DMS 273 treated with DMSO at 0.1 percent for 48 hours (cell line): ENCODE data around the gene EIPR1.
A peak's percentile ranks its signal among the peaks of the same experiment; 100 is the strongest.
"Not testable (repeated sequence)": the region's sequence is repeated elsewhere in the genome, so short reads cannot be mapped to it uniquely, and the experiment has no call there.

Experiments
- DNase-seq: peaks from one replicate; lab custom pipeline; 2025; lab: John Stamatoyannopoulos, UW

Gene EIPR1

DNA sequence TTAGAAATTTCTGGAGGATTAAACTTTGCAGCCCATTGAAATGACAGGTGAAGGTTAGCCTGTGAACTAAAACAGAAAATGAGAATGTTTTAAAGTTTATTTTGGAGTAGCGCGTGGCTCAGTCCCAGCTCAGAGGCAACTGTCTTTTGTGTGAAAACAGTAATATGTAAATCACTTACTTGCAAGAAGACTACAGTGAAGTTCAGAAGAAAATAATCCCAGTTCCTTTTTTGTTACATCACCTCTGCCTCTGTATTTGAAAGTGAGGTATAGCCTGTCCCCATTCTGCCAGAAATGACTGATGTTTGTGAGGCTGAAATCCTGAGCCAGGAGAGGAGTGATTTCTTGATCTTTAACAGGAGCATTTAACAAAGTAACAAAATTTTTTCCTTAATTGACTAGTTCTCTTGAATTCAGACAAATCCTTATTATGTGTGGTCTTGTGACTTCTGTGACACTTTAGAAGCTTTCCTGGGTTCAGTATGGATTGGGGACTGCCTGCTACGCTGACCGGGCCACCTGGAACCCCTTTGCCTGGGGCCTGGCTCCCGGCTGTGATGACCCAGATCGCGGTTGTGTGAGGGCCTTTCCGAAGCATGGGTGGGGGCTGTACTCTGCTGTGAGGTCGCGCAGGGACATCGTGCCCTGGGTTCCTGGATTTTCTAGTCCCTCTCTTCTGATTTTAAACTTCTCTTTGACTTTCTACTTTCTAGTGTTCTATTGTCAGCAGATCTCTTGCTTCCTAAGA is 26.1 kb upstream of the EIPR1 start:
- DNase-seq = no peak

DNA sequence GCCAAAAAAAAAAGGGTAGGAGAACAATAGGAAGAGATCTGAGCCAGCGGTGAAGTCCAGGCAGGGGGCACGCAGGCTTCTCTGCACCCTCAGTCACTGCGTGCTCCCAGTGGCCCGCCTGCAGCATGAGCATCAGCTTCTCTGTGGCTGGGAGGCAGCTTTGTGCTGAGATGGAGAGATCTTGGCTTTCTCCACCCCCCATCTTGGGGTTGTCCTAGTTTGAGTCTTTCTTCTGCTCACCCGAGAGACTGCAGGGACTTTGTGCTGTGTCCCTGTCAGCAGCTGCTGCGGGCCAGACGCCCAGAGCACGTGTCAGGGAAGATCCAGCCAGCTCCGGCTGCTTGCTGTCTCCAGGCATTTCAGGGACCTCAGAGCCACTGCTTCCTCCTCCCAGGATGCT is 22.2 kb upstream of the EIPR1 start:
- no peak for DNase-seq

DNA sequence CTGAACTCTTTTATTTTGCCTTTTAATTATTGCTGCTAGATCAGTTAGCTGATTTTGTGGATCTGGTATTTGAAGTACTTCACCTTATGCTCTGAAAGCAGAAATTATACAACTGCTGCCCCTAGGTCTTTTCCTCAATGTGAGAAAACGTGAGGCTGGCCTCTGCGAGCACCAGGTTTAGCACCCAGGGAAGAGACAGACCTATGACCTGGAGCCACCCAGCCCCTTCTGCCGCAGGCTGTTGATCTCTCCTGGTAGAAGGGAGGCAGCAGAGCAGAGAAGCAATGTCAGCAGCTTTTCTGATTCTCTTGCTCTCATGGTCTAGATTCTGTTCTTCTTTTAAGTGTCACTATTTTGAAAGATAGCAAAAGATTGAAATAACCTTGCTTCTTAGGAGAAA is 21.8 kb upstream of the EIPR1 start:
- DNase-seq = no peak

DNA sequence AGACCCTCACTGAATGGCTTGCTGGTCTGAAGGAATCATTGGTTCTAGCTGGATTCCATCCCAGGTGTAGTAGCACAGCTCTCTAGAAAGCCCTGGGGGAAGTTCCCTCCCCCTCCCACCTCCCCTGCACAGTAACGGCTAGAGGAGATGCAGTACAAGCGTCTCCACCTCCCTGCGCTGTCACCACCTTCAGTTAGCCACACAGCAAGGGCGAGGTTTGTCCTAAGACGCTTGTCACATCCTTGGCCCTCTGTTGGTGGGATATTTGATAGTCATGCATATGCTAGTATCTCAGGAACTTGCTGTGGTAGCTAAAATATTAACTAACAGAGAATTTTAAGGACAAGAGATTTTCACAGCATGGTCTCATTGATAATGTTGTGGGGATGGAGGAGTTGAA is 21.2 kb upstream of the EIPR1 start:
- DNase-seq = no peak

DNA sequence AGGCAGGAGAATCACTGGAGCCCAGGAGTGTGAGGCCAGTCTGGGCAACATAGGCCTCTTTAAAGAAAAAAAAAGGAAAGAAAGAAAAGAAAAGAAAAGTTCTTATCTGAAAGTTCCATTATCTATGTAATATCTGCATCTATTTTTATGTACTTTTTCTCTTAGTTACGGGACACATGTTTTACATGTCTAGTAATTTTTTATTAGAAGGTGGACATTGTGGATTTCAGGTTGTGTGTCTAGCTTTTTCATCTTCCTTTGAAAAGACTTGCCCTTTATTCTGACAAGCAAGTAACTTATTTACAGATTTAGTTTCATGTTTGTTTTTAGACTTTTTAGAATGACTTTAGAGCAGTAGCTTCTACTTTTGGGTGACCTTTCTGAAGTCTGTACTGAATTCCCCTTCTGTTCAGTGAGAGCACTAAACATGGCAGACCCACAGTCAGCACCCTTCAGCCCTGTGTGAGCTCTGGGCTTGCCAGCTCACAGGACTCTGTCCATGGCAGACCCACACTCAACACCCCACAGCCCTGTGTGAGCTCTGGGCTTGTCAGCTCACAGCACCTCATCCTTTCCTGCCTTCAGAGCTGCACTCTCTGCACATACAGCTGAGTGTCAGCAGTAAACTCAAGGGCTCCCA is 19.4 kb upstream of the EIPR1 start:
- DNase-seq = no peak

DNA sequence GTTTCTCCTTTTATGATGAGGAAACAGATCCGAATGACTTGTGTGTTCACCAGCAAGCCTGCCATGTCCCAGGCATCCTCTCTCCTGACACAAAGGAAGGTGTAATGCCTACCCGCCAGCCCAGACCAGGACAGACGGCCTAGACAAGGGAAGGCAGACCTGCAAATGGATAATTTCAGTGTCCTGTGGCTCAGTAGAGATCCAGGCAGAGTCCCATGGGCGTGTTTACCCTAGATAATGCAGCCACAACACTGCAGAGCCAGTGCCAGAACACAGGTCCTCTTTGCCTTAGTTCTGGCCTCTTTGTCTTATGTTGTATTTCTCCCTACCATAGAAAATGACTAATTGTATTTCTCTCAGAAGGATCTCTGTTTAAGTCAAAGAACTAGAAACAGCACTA is 14.6 kb upstream of the EIPR1 start:
- DNase-seq = no peak

DNA sequence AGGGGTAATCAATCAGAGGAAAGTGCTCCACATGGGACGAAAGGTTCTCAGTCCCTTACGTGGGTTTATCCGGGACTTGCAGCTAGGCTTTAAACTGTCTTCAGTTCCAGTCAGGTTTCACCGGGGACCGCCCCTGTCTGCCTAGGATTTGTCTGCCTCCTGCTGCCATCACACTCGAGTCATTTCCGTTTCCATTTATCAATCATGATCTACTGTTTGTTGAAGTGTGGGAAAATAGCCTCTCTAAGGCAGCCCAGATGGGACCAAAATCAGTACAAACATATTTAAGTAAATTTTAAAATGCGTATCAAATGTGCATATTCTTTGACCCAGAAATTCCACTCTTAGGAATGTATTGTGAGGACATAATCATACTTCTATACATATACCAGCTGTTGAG is 12.4 kb upstream of the EIPR1 start:
- no peak for DNase-seq

DNA sequence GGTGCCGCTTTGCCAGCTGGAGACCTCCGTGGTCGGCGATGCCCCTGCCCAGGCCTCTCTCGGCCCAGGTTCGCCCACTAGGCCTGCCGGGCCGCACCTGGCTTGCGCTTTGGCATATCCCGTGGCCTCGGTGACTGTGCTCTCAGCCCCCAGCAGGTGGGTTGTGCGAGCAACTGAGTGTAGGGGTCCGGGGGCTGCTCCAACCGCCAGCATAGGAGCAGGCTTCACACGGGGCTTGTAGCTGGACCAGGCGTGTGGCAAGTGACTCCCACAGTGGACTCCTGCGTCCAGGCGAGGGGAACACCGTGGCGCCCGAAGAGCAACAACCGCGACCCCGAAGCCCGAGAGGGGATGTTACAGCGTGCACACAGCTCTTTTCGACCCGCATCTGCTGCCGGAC is 11.6 kb upstream of the EIPR1 start:
- no peak for DNase-seq

DNA sequence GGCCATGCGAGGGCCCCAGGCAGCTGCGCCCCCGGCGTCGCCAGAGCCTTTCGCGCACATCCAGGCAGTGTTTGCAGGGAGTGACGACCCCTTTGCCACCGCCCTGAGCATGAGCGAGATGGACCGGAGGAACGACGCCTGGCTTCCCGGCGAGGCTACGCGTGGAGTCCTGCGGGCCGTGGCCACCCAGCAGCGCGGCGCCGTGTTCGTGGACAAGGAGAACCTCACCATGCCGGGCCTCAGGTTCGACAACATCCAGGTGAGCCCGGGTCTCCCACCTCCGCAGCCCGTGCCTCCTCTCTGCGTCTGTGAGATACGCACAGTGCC is 10.8 kb upstream of the EIPR1 start:
- no peak for DNase-seq

DNA sequence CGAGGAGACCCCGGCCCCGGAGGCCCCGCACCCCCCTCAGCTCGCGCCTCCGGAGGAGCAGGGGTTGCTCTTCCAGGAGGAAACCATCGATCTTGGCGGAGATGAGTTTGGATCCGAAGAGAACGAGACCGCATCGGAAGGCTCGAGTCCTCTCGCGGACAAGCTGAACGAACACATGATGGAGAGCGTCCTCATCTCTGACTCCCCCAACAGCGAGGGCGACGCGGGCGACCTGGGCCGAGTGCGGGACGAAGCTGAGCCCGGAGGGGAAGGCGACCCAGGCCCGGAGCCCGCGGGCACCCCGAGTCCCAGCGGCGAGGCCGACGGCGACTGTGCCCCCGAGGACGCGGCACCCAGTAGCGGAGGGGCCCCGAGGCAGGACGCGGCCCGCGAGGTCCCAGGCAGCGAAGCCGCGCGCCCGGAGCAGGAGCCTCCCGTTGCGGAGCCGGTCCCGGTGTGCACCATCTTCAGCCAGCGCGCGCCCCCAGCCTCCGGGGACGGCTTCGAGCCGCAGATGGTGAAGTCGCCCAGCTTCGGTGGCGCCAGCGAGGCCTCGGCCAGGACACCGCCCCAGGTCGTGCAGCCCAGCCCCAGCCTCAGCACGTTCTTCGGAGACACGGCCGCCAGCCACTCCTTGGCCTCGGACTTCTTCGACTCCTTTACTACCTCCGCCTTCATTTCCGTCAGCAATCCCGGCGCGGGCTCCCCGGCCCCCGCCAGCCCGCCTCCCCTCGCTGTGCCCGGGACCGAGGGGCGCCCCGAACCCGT is 10.2 kb upstream of the EIPR1 start:
- no peak for DNase-seq

DNA sequence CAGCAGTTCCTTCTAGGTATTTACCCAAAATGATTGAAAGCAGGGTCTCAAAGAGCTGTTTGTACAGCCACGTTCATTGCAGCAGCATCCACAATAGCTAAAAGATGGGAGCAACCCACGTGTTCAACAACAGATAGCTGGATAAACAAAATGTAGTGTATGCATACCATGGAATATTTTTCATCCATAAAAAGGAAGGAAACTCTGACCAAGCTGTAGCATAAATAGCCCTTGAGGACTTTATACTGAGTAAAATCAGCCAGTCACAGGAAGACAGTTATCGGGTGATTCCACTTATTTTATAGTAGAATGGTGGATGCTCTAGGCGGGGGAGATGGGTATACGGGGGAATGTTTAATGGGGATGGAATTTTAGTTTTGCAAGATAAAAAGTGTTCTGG is 9.4 kb upstream of the EIPR1 start:
- no peak for DNase-seq

DNA sequence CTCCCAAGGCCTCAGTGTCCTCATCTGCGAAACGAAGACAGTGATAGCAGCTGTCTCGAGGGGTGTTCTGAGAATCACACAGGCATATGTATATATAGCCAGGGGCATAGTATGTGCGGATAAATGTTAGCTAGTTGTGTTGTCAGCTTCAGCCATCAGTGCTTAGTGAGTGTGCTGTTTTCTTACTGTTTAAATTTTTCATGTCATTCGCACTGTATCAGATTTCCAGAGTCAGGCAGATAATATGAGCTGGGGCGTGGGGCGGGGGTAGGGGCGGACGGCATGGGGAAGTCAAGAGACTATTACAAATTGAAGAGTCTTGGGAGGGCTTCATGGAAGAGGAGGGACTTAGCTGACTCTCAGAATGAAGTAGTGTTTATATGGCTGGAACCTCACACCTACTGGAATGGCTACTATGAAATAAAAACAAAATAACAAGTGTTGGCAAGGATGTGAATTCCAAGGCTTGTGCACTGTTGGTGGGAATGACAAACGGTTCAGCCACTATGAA is 8.9 kb upstream of the EIPR1 start:
- DNase-seq = no peak

DNA sequence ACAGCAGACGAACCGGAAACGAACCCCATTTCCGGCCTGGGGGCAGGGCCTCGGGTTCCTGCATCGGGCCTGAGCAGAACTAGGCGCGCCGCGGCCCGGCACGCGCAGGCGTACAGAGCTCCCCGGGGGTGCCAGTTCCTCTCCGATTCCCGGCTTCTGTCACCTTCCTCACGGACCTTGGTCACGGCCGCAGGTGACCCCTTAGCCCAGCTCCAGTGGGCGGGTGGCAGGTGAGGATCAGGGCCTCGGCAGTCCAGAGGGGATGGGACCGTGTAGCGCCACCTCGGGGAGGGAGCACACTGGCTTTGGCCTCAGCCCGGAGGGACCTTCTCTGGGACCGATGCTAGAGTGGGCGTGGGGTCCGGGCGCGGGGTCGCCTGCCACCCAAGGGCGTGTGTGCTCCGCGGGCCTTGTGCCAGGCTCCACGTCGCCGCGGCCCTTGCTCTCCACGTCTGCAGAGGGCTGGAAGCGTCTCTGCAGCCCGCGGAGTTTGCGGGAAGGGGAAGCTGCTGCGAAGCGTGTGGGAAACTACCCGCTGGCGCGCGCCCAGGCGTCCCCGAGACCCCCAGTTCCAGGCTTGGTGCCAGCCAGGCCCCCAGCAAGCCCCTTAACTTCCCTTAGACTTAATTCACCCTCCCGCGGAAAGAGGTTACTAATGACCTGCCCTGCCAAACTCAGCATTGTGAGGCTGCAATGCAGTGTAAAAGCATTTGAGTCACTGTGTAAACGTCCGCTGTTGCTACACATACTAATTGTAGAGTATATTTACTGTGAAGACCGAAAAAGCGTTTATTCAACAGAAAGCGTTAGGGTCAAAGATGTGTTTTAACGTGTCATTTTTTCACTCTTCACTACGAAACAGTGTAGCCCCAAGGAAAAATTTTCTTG is 2.3 kb upstream of the EIPR1 start, which contains the start of gene TRAPPC12:
TRAPPC12 (plus strand) TSS at position 48 of the 888 bp plus-strand sequence. CDS start 7,930 bp downstream, outside the sequence.
- peak; percentile 75 for DNase-seq

DNA sequence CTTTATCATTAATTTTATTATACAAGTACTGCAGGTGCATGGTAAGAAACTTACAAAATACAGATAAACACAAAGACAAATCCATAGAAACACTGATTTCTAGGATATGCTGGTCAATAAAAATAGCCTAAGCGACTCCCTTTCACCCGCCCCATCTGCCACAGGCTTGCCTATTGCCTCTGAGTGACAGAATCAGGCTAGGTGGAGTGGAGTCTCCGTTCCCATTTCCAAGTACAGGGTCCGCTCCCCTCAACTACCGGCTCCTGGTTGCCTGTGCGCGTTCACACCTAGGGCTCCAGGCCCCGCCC is 1.7 kb upstream of the EIPR1 start:
- DNase-seq = no peak

DNA sequence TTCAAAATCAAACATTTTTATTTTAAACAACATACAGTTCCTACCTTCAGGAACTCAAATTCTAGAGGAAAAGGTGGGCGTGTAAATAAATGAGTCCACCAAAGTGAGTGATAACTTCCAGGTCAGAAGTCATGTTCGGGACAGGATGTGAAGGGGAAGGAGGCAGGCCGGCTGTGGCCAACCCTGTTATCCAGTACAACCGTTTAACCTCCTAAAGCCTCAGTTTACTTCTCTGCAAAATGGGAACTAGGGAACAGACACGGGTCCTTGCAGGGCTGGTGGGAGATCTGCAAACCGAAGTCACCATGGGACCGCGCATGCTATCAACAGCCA is 373 bp downstream of the EIPR1 start:
- DNase-seq = no peak

DNA sequence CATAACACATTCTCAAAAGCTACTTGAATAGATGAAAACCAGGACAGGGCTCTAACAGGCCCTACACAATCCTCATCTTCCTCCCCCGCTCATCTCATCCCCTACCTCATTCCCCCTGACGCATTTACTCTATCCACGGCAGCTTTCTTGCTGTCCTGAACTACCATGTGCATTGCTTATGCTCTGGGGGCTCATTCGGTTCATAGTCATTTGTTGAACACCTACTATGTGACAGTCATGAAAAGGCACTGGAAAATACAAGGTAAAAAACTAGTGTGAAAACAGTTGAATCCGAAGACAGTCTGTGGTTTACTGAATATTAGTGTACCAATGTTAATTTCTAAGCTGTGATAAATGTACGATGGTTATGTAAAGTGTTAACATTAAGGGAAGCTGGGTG is 797 bp downstream of the EIPR1 start:
- no peak for DNase-seq

DNA sequence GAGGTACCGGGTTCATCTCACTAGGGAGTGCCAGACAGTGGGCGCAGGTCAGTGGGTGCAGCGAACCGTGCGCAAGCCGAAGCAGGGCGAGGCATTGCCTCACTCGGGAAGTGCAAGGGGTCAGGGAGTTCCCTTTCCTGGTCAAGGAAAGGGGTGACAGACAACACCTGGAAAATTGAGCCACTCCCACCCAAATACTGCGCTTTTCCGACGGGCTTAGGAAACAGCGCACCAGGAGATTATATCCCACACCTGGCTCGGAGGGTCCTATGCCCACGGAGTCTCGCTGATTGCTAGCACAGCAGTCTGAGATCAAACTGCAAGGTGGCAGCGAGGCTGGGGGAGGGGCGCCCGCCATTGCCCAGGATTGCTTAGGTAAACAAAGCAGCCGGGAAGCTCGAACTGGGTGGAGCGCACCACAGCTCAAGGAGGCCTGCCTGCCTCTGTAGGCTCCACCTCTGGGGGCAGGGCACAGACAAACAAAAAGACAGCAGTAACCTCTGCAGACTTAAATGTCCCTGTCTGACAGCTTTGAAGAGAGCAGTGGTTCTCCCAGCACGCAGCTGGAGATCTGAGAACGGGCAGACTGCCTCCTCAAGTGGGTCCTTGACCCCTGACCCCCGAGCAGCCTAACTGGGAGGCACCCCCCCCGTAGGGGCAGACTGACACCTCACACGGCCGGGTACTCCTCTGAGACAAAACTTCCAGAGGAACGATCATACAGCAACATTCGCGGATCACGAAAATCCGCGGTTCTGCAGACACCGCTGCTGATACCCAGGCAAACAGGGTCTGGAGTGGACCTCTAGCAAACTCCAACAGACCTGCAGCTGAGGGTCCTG is 8.1 kb downstream of the EIPR1 start:
- not testable (repeated sequence) for DNase-seq

DNA sequence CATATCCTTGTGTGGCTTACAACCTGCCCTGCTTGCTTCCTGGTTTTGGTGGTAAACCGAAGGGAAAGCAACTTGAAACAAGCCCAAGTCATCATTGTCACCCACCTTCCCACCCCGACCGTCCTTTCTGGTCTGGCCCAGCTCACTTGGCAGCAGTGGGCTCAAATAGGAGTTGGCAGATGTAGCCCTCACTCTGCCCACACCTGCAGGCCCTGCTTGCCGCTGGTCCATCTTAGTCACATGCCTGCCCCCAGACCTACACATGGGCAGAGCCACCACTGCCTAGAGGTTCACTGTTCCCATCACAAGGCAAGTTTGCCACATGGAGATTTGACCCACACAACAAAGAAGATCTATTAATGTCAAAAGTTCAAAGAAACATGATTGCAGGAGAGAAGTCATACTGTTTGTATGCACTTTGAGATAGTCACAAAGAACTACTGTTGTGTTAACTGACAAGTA is 9.3 kb downstream of the EIPR1 start:
- DNase-seq = no peak

DNA sequence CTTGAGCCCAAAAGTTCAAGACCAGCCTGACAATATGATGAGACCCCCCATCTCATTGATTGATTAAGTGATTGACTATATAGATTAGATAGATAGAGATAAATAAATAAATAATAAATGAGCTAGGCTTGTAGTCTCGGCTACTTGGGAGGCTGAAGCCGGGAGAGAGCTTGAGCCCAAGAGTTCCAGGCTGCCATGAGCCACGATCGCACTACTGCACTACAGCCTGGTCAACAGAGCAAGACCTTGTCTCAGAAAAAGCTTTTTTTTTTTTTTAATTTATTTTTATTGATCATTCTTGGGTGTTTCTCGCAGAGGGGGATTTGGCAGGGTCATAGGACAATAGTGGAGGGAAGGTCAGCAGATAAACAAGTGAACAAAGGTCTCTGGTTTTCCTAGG is 12.4 kb downstream of the EIPR1 start:
- DNase-seq = no peak

DNA sequence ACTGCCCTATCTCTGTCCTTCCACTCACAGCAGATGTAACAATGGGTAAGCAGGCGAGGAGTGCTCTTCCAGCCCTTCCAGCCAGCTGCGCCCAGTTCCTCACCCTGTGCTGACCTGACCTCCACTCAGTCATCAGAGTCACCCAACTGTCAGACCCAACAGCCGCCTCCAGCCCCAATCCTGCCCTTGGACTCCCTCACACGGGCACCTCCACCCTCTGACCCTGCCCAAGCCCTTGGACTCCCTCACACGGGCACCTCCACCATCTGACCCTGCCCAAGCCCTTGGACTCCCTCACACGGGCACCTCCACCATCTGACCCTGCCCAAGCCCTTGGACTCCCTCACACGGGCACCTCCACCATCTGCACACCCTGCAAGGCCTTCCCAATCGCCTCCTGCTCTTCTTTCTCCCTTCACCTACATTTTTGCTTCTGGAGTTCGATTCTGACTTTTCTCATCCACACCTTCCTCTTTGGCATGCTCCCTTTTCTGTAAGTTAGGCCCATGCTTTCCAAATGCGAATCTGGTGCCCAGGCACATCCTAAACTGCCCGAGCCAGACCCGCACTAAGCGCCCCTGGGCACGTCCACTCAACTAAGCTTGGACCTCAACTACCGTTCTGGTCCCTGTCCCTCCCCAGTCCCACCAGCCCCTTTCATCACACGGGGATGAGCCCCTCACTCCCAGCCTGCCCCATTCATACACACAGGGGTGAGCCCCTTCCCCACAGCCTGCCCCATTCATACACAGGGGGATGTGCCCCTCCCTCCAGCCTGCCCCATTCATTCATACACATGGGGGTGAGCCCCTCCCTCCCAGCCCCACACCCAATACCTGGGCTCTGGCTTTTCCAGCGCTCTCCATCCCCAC is 15.9 kb downstream of the EIPR1 start:
- DNase-seq = no peak
